PC-9 (cell line): ENCODE measurements around the gene GALT.

ENCODE experiments used
- EZH2 ChIP-seq: fragments of 200-600 bp; sonication (generic); IDR thresholded peaks from 2 replicates; pipeline ENCODE4 v1.8.0; 2017; ENCODE audit warnings: antibody characterized with exemption, low read depth
- TF ChIP-seq, protein P1 (sequence below): fragments of 200-600 bp; sonication (generic); conservative IDR thresholded peaks from 2 replicates; pipeline ENCODE4 v1.6.1; 2017; ENCODE audit warnings: mixed run types, antibody characterized with exemption, mild to moderate bottlenecking, moderate library complexity

DNA sequence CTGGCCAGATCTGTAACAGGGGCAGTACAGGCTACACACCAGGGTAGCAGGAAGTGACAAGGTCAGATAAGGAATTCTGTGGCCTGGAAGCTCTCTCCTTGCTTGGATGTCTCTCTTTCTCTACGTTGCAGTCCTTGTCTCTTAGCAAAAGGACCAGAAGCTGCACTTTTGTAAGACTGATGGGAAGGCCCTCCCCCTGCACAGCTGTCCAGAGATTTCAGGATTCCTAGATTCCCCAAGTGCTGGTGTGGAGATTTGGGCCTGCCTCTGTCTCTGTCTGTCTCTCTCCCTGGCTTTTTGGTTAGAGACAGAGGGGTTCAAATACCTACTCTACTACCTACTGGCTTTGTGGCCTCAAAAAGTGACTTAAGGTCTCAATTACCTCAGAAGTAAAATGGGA, 46.9 kb upstream of the GALT start:
- TF ChIP-seq, protein P1, sequence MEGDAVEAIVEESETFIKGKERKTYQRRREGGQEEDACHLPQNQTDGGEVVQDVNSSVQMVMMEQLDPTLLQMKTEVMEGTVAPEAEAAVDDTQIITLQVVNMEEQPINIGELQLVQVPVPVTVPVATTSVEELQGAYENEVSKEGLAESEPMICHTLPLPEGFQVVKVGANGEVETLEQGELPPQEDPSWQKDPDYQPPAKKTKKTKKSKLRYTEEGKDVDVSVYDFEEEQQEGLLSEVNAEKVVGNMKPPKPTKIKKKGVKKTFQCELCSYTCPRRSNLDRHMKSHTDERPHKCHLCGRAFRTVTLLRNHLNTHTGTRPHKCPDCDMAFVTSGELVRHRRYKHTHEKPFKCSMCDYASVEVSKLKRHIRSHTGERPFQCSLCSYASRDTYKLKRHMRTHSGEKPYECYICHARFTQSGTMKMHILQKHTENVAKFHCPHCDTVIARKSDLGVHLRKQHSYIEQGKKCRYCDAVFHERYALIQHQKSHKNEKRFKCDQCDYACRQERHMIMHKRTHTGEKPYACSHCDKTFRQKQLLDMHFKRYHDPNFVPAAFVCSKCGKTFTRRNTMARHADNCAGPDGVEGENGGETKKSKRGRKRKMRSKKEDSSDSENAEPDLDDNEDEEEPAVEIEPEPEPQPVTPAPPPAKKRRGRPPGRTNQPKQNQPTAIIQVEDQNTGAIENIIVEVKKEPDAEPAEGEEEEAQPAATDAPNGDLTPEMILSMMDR = no peak
- TF ChIP-seq EZH2 = no peak
